Activated T-cell treated with anti-CD3 and anti-CD28 coated beads for 4 hours (primary cell): ENCODE data around the gene ASIC3.
"Not testable (repeated sequence)": the region's sequence is repeated elsewhere in the genome, so short reads cannot be mapped to it uniquely, and the experiment has no call there.

Source experiments
- DNase-seq: peaks from one replicate; pipeline ENCODE4 v3.0.0-alpha.2; 2020

ASIC3 gene

GRCh38 chr7:151034312-151035025 lies 13.9 kb upstream of the ASIC3 start:
- no peak for DNase-seq

GRCh38 chr7:151035026-151035717 lies 13.2 kb upstream of the ASIC3 start:
- no peak for DNase-seq

GRCh38 chr7:151035902-151036301 lies 12.4 kb upstream of the ASIC3 start:
- DNase-seq: no peak

- peak; percentile 60 for DNase-seq
Observed at GRCh38 chr7:151038951-151039849, 9.1 kb upstream of the ASIC3 start.

- DNase-seq: no peak
Observed at GRCh38 chr7:151039850-151040548, 8.3 kb upstream of the ASIC3 start.

- DNase-seq: no peak
Observed at GRCh38 chr7:151040616-151041375, 7.5 kb upstream of the ASIC3 start.

GRCh38 chr7:151043449-151043848 lies 4.9 kb upstream of the ASIC3 start:
- DNase-seq: not testable (repeated sequence)

- DNase-seq: no peak
Observed at GRCh38 chr7:151043959-151044358, 4.4 kb upstream of the ASIC3 start.

- DNase-seq: no peak
Observed at GRCh38 chr7:151045262-151045661, 3.1 kb upstream of the ASIC3 start.

- no peak for DNase-seq
Observed at GRCh38 chr7:151045967-151046366, 2.4 kb upstream of the ASIC3 start.

GRCh38 chr7:151046603-151047573 lies 1.4 kb upstream of the ASIC3 start:
- DNase-seq: no peak

GRCh38 chr7:151048911-151049463 lies 656 bp downstream of the ASIC3 start:
- no peak for DNase-seq

- peak; percentile 15 for DNase-seq
Observed at GRCh38 chr7:151051108-151051507, 2.8 kb downstream of the ASIC3 start.

- DNase-seq: no peak
Observed at GRCh38 chr7:151053096-151053495, 4.8 kb downstream of the ASIC3 start.

- DNase-seq: no peak
Observed at GRCh38 chr7:151053751-151054150, 5.4 kb downstream of the ASIC3 start.

GRCh38 chr7:151056283-151056665 lies 7.9 kb downstream of the ASIC3 start:
- DNase-seq: no peak

- no peak for DNase-seq
Observed at GRCh38 chr7:151056666-151057505, 8.6 kb downstream of the ASIC3 start.

GRCh38 chr7:151057506-151057988 lies 9.2 kb downstream of the ASIC3 start, which contains the start of gene CDK5:
TSS of gene CDK5 (minus strand) at chr7:151057897. CDS start at chr7:151057848, 49 bp downstream.
- DNase-seq: no peak
